ENCODE measurements around the gene LTB4R2. TPM values are rescaled to one million over a fixed set of nuclear protein-coding genes. Genes with fewer than 3 reads are reported as not detected.

The LTB4R2 gene
- total and polyA plus RNA-seq, 2 experiments from 2014 or later: 0.17 to 15.1 TPM

- H3K36me3 ChIP-seq: no peaks in the 10 kb centered on the region
- no peak overlapping the region for H3K4me3 ChIP-seq
- no peaks in the 10 kb centered on the region for H3K9me3 ChIP-seq (ENCODE audit: low read depth)
- no peak overlapping the region for H3K27ac ChIP-seq
- H3K4me1 ChIP-seq (ENCODE audit: low read depth): no peaks in the 10 kb centered on the region
- TF ChIP-seq CTCF (IDR thresholded peaks at IDR 0.05; ENCODE audit: low read depth, low read length): no peak
- H3K27me3 ChIP-seq: no peaks in the 10 kb centered on the region
- no peak for DNase-seq (ENCODE audit: low read depth in 1 of 2, low spot score in 1 of 2)
Observed at GRCh38 chr14:24263848-24264247, 46.1 kb upstream of the LTB4R2 start.

GRCh38 chr14:24264298-24264697, 45.6 kb upstream of the LTB4R2 start:
- no peak overlapping the region for H3K27ac ChIP-seq
- no peak for TF ChIP-seq CTCF (IDR thresholded peaks at IDR 0.05; ENCODE audit: low read depth, low read length)
- H3K4me1 ChIP-seq (ENCODE audit: low read depth): no peaks in the 10 kb centered on the region
- H3K36me3 ChIP-seq: no peaks in the 10 kb centered on the region
- H3K27me3 ChIP-seq: no peaks in the 10 kb centered on the region
- DNase-seq (ENCODE audit: low read depth in 1 of 2, low spot score in 1 of 2): no peak
- no peaks in the 10 kb centered on the region for H3K9me3 ChIP-seq (ENCODE audit: low read depth)
- no peak overlapping the region for H3K4me3 ChIP-seq

- Histone ChIP-seq H3K27ac (no peak overlapping the region), H3K36me3 (no peaks in the 10 kb centered on the region), H3K27me3 (no peaks in the 10 kb centered on the region), H3K4me3 (no peak overlapping the region), H3K9me3 (ENCODE audit: low read depth) (no peaks in the 10 kb centered on the region), H3K4me1 (ENCODE audit: low read depth) (no peaks in the 10 kb centered on the region)
- TF ChIP-seq CTCF (IDR thresholded peaks at IDR 0.05; ENCODE audit: low read depth, low read length): no peak
- DNase-seq (ENCODE audit: low read depth in 1 of 2, low spot score in 1 of 2): no peak
Observed at GRCh38 chr14:24266344-24267244, 43.3 kb upstream of the LTB4R2 start.

GRCh38 chr14:24267516-24267915, 42.4 kb upstream of the LTB4R2 start:
- Histone ChIP-seq H3K4me1 (ENCODE audit: low read depth) (no peaks in the 10 kb centered on the region), H3K27ac (no peak overlapping the region), H3K9me3 (ENCODE audit: low read depth) (no peaks in the 10 kb centered on the region), H3K4me3 (no peak overlapping the region), H3K36me3 (no peaks in the 10 kb centered on the region), H3K27me3 (no peaks in the 10 kb centered on the region)
- TF ChIP-seq CTCF (IDR thresholded peaks at IDR 0.05; ENCODE audit: low read depth, low read length): no peak
- no peak for DNase-seq (ENCODE audit: low read depth in 1 of 2, low spot score in 1 of 2)

GRCh38 chr14:24268225-24268624, 41.7 kb upstream of the LTB4R2 start:
- DNase-seq (ENCODE audit: low read depth in 1 of 2, low spot score in 1 of 2): no peak
- no peaks in the 10 kb centered on the region for H3K36me3 ChIP-seq
- no peak overlapping the region for H3K27ac ChIP-seq
- no peaks in the 10 kb centered on the region for H3K4me1 ChIP-seq (ENCODE audit: low read depth)
- H3K27me3 ChIP-seq: no peaks in the 10 kb centered on the region
- H3K9me3 ChIP-seq (ENCODE audit: low read depth): no peaks in the 10 kb centered on the region
- no peak for TF ChIP-seq CTCF (IDR thresholded peaks at IDR 0.05; ENCODE audit: low read depth, low read length)
- H3K4me3 ChIP-seq: no peak overlapping the region
